Colonic mucosa (tissue), 4 donors: ENCODE data around the gene RPH3AL. TPM values are rescaled to one million over a fixed set of nuclear protein-coding genes. Genes with fewer than 3 reads are reported as not detected.

Experiments
- DNase-seq: peaks from one replicate; pipeline ENCODE4 v3.0.0-alpha.2; 2020
- H3K27ac ChIP-seq: fragments of 200-600 bp; one replicate; pipeline ENCODE4 v1.8.0; 2021
- H3K27me3 ChIP-seq: fragments of 200-600 bp; one replicate; pipeline ENCODE4 v1.8.0; 2021
- H3K36me3 ChIP-seq: fragments of 200-600 bp; one replicate; pipeline ENCODE4 v1.8.0; 2021
- H3K4me1 ChIP-seq: fragments of 200-600 bp; one replicate; pipeline ENCODE4 v1.8.0; 2021; ENCODE audit warnings: mild to moderate bottlenecking
- H3K4me3 ChIP-seq: fragments of 200-600 bp; one replicate; pipeline ENCODE4 v1.8.0; 2021
- H3K9ac ChIP-seq, 2 donors: one replicate each; pipeline ENCODE4 v1.7.0; 2013; ENCODE audit warnings: control low read depth in 2 of 2, low read depth in 2 of 2, low read length in 2 of 2
- H3K9me3 ChIP-seq: fragments of 200-600 bp; one replicate; pipeline ENCODE4 v1.8.0; 2021
- intact Hi-C: fragments of 100-400 bp; cut with DNase I; formaldehyde crosslinking; loops from one replicate; pipeline ENCODE4 v1.14.1; 2022
- total RNA-seq, 2 donors: library from RNA; stranded (reverse); fragmentation: NEBNext Ultra II Directional in 1 of 2; extraction: Animal tissue kit (Norgen Biotek cat#: 25700) in 1 of 2; gene quantifications; one replicate each; pipeline ENCODE4 v1.2.1, GENCODE V29; 2021
- TF ChIP-seq, protein P1 (sequence below): fragments of 200-600 bp; IDR thresholded peaks from one replicate; pipeline ENCODE4 v1.8.0; 2022; ENCODE audit warnings: antibody characterized with exemption, mild to moderate bottlenecking
- donor health status: healthy.
- donor health status: DM: no; HTN: no; CAD: no.
- donor health status: DM: no; HTN: no; CAD: no.

Gene RPH3AL
- total RNA-seq, 2 donors from 2014 or later = 14.9 to 34.2 TPM

DNA sequence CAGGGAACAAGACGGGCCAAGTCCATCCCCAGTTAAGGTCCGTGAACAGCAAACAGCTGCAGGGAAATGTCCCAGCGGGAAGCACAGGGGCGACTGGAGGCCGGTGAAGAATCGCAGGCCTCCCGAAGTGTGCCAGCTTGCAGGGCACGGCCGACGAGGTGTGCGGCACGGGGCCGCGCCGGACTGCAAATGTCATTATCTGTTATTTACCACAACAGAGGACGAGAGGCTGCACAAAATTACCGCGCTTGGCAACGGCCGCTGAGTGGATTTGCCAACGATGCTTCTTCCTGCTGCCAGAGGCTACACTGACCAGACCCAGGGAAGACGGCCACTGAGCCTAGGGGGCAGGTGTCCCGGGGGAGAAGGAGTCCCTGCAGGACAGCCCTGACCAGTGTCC is 53.1 kb downstream of the RPH3AL start:
- H3K27me3 ChIP-seq = no peaks in the 10 kb centered on the region
- no peak overlapping the region for H3K9ac ChIP-seq
- no peak overlapping the region for H3K27ac ChIP-seq
- intact Hi-C loops = no loop called here
- no peaks in the 10 kb centered on the region for H3K9me3 ChIP-seq
- TF ChIP-seq, protein P1, sequence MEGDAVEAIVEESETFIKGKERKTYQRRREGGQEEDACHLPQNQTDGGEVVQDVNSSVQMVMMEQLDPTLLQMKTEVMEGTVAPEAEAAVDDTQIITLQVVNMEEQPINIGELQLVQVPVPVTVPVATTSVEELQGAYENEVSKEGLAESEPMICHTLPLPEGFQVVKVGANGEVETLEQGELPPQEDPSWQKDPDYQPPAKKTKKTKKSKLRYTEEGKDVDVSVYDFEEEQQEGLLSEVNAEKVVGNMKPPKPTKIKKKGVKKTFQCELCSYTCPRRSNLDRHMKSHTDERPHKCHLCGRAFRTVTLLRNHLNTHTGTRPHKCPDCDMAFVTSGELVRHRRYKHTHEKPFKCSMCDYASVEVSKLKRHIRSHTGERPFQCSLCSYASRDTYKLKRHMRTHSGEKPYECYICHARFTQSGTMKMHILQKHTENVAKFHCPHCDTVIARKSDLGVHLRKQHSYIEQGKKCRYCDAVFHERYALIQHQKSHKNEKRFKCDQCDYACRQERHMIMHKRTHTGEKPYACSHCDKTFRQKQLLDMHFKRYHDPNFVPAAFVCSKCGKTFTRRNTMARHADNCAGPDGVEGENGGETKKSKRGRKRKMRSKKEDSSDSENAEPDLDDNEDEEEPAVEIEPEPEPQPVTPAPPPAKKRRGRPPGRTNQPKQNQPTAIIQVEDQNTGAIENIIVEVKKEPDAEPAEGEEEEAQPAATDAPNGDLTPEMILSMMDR = no peak
- no peak for DNase-seq
- H3K4me1 ChIP-seq = no peaks in the 10 kb centered on the region
- no peaks in the 10 kb centered on the region for H3K36me3 ChIP-seq
- H3K4me3 ChIP-seq = no peak overlapping the region

DNA sequence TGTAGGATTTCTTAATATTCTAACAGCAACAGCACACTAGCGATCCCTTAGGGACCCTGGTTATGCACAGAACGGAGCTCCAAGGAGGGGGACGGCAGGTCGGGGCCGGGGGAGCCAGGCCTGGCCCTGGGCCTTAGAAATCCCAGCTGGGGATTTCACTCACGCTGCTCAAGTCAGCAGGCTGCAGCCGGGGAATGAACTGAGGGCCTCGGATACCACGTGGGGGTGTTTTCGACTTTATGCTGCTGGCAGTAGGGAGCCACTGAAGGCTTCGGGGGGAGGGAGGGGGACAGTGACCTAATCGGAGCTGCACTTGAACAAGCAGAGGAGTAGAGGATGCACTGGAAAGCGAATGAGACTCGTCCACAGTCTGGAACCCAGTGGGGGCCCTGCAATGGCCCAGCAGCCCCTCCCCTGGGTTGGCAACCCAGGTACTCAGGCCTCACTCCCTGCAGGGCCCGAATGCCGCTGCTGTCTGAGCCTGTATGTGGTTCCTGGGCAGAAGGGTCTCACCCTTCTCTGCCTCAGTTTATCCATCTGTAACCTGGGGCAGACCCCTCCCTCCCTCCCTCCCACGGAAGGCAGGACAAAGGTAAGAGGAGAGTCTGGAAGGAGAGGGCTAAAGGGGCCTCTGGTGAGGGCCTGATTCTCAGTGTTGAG is 53.7 kb downstream of the RPH3AL start:
- Histone ChIP-seq H3K27ac (no peak overlapping the region), H3K27me3 (no peaks in the 10 kb centered on the region), H3K9me3 (no peaks in the 10 kb centered on the region), H3K4me1 (no peaks in the 10 kb centered on the region), H3K4me3 (no peak overlapping the region), H3K9ac (no peak overlapping the region), H3K36me3 (no peaks in the 10 kb centered on the region)
- DNase-seq = no peak
- TF ChIP-seq, protein P1 = no peak
- intact Hi-C loops = no loop called here

DNA sequence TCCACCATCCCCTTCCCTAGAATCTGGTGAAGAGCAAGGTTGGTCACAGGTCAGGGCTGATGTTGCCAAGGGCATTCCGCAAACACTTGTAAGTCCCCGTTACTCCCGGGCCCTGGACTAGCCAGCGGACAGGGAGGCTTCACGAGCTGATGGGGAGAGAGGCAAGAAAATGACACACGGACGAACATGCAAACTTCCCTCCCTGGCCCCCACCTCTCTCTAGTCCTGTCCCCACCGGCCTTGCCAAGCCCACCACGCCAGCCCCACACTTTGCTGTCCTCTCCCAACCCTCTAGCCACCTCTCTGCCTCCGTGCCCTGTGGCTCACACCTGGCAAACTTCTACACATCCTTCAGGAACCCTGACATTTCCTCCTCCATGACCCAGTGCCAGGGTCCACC is 54.8 kb downstream of the RPH3AL start:
- Histone ChIP-seq H3K9ac (no peak overlapping the region), H3K36me3 (no peaks in the 10 kb centered on the region), H3K27me3 (no peaks in the 10 kb centered on the region), H3K4me3 (no peak overlapping the region), H3K9me3 (no peaks in the 10 kb centered on the region), H3K4me1 (no peaks in the 10 kb centered on the region), H3K27ac (no peak overlapping the region)
- no peak for DNase-seq
- intact Hi-C loops = no loop called here
- TF ChIP-seq, protein P1 = no peak

DNA sequence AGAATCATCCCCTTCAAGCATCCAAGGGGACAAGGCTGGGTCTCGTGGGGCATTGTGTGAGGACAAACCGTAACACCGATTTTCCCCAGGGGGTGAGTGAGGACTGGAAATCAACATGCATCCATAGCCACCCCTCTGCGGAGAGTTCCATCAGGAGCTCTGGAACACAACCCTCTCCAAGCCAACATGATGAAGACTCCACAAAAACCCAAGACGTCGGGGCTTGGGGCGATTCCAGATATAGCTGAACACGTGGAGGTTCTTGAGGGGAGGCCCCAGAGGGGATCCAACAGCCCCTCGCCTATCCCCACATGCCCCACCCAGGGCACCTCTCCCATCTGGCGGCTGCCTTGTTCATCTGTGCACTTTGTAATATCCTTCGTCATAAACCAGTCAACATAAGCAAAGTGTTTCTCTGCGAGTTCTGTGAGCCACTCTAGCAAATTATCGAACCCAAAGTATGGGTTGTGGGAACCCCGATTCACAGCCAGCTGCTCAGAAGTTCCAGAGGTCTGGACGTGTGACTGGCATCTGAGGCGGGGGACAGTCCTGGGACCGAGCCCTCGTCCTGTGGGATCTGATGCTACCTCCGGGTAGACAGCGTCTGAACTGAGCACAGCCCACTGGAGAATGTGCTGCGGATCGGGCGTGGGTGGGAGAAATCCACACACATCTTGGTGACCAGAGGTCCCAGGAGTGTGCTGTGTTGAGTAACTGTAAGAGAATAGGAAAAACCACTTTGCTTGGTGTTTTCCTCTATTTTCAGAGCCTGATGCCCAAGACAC is 55.5 kb downstream of the RPH3AL start:
- no peak for DNase-seq
- intact Hi-C loops = no loop called here
- H3K4me1 ChIP-seq = no peaks in the 10 kb centered on the region

DNA sequence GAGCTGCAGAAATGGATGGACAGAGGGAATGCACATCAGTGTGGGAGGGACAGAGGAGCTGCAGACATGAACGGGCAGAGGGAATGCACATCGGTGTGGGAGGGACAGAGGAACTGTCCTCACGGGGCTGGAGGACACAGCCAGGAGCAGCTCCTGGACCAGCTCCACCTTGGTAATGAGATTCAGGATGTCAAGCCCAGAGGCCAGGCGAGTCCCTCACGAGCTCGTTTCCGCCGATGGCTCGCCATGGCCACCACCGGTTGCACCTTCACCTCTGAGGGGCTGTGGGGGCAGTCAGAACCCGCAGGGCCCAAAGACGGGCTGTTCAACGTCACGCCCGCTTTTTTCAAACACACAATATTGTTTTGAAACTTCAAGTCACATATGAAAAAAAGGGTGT is 56.2 kb downstream of the RPH3AL start:
- DNase-seq = no peak
- Histone ChIP-seq H3K9ac (no peak overlapping the region), H3K9me3 (no peaks in the 10 kb centered on the region), H3K4me1 (no peaks in the 10 kb centered on the region), H3K27me3 (no peaks in the 10 kb centered on the region), H3K36me3 (no peaks in the 10 kb centered on the region), H3K4me3 (no peak overlapping the region), H3K27ac (no peak overlapping the region)
- TF ChIP-seq, protein P1 = no peak
- intact Hi-C loops = no loop called here

More for the DNA sequence above, 55.5 kb downstream of the RPH3AL start:
- no peak overlapping the region for H3K4me3 ChIP-seq
- H3K9me3 ChIP-seq = no peaks in the 10 kb centered on the region
- H3K27me3 ChIP-seq = no peaks in the 10 kb centered on the region
- H3K36me3 ChIP-seq = no peaks in the 10 kb centered on the region
- no peak overlapping the region for H3K27ac ChIP-seq
- H3K9ac ChIP-seq = no peak overlapping the region
- TF ChIP-seq, protein P1 = no peak
